SK-N-SH treated with all-trans-retinoic acid at 6 μM for 48 hours (cell line): ENCODE data around the gene PEPD.
"Not testable (repeated sequence)": the region's sequence is repeated elsewhere in the genome, so short reads cannot be mapped to it uniquely, and the experiment has no call there.

Experiments
- ATAC-seq: fragments of 200-7000 bp; cut with Tn5 transposase; 3 replicates; pipeline ENCODE4 v1.9.1; 2020; ENCODE audit warnings: mild to moderate bottlenecking, moderate library complexity
- ARNTL ChIP-seq: fragments of 450-650 bp; formaldehyde crosslinking; IDR thresholded peaks from 2 replicates; pipeline ENCODE4 v1.5.0; 2020; ENCODE audit warnings: low read depth, mild to moderate bottlenecking, moderate library complexity, borderline replicate concordance
- BACH2 ChIP-seq: fragments of 250-450 bp; sonication (Bioruptor Pico); IDR thresholded peaks from 2 replicates; pipeline ENCODE4 v1.9.0; 2021; ENCODE audit warnings: mild to moderate bottlenecking, borderline replicate concordance
- CSDC2 ChIP-seq: fragments of 250-450 bp; sonication (Bioruptor Pico); IDR thresholded peaks from 2 replicates; pipeline ENCODE4 v1.5.0; 2020; ENCODE audit warnings: mild to moderate bottlenecking, moderate library complexity
- CSRNP3 ChIP-seq: fragments of 250-450 bp; sonication (Bioruptor Pico); IDR thresholded peaks from 2 replicates; pipeline ENCODE4 v1.5.1; 2021; ENCODE audit warnings: mild to moderate bottlenecking, moderate library complexity
- ESRRG ChIP-seq: fragments of 250-450 bp; sonication (Bioruptor Pico); IDR thresholded peaks from 2 replicates; pipeline ENCODE4 v1.6.1; 2021; ENCODE audit warnings: mild to moderate bottlenecking
- POU6F1 ChIP-seq: fragments of 250-450 bp; sonication (Bioruptor Pico); IDR thresholded peaks from 2 replicates; pipeline ENCODE4 v1.8.0; 2021; ENCODE audit warnings: low read depth, mild to moderate bottlenecking, moderate library complexity, borderline replicate concordance
- PPARA ChIP-seq: fragments of 250-450 bp; sonication (Bioruptor Pico); IDR thresholded peaks from 2 replicates; pipeline ENCODE4 v1.5.0; 2020; ENCODE audit warnings: mild to moderate bottlenecking, borderline replicate concordance
- RARB ChIP-seq: fragments of 250-450 bp; sonication (Bioruptor Pico); IDR thresholded peaks from 2 replicates; pipeline ENCODE4 v1.8.0; 2021; ENCODE audit warnings: mild to moderate bottlenecking, moderate library complexity
- SNAI2 ChIP-seq: fragments of 250-450 bp; sonication (Bioruptor Pico); IDR thresholded peaks from 2 replicates; pipeline ENCODE4 v1.5.0; 2020; ENCODE audit warnings: mild to moderate bottlenecking, moderate library complexity
- TCF4 ChIP-seq: fragments of 250-450 bp; sonication (Bioruptor Pico); IDR thresholded peaks from 2 replicates; pipeline ENCODE4 v1.8.0; 2021; ENCODE audit warnings: mild to moderate bottlenecking, moderate library complexity, borderline replicate concordance
- TOX ChIP-seq: fragments of 250-450 bp; sonication (Bioruptor Pico); IDR thresholded peaks from 2 replicates; pipeline ENCODE4 v1.8.0; 2021; ENCODE audit warnings: mild to moderate bottlenecking, moderate library complexity, borderline replicate concordance
- ZC3H10 ChIP-seq: fragments of 250-450 bp; sonication (Bioruptor Pico); IDR thresholded peaks from 2 replicates; pipeline ENCODE4 v1.5.1; 2021; ENCODE audit warnings: mild to moderate bottlenecking, moderate library complexity
- ZFP3 ChIP-seq: fragments of 250-450 bp; sonication (Bioruptor Pico); IDR thresholded peaks from 2 replicates; pipeline ENCODE4 v1.5.0; 2020; ENCODE audit warnings: mild to moderate bottlenecking, moderate library complexity
- ZFP30 ChIP-seq: fragments of 450-650 bp; formaldehyde crosslinking; IDR thresholded peaks from 2 replicates; pipeline ENCODE4 v1.5.0; 2022; ENCODE audit warnings: mild to moderate bottlenecking, moderate library complexity
- ZNF565 ChIP-seq: fragments of 450-650 bp; formaldehyde crosslinking; conservative IDR thresholded peaks from 2 replicates; pipeline ENCODE4 v1.5.0; 2020; ENCODE audit warnings: low read depth, mild to moderate bottlenecking, moderate library complexity
- ZNF70 ChIP-seq: fragments of 450-650 bp; formaldehyde crosslinking; IDR thresholded peaks from 2 replicates; pipeline ENCODE4 v1.5.0; 2020; ENCODE audit warnings: mild to moderate bottlenecking, moderate library complexity
- ZNF8 ChIP-seq: fragments of 450-650 bp; formaldehyde crosslinking; IDR thresholded peaks from 2 replicates; pipeline ENCODE4 v1.5.0; 2020; ENCODE audit warnings: mild to moderate bottlenecking, moderate library complexity
- TF ChIP-seq, protein P1 (sequence below): fragments of 250-450 bp; sonication (Bioruptor Pico); IDR thresholded peaks from 2 replicates; pipeline ENCODE4 v1.8.0; 2020; ENCODE audit warnings: mild to moderate bottlenecking, moderate library complexity, borderline replicate concordance
- TF ChIP-seq, protein P2 (sequence below): fragments of 250-450 bp; sonication (Bioruptor Pico); IDR thresholded peaks from 2 replicates; pipeline ENCODE4 v1.5.1; 2020; ENCODE audit warnings: low read depth, mild to moderate bottlenecking, moderate library complexity
- TF ChIP-seq, protein P3 (sequence below): fragments of 250-450 bp; sonication (Bioruptor Pico); IDR thresholded peaks from 2 replicates; pipeline ENCODE4 v1.5.0; 2020; ENCODE audit warnings: mild to moderate bottlenecking, moderate library complexity

PEPD gene

GRCh38 chr19:33492090-33492489 lies 29.5 kb downstream of the PEPD start:
- TF ChIP-seq CSRNP3 (CRISPR knock-in tag), result no peak
- no peak for TF ChIP-seq TOX
- no peak for TF ChIP-seq TCF4
- no peak for TF ChIP-seq POU6F1
- TF ChIP-seq, protein P1, sequence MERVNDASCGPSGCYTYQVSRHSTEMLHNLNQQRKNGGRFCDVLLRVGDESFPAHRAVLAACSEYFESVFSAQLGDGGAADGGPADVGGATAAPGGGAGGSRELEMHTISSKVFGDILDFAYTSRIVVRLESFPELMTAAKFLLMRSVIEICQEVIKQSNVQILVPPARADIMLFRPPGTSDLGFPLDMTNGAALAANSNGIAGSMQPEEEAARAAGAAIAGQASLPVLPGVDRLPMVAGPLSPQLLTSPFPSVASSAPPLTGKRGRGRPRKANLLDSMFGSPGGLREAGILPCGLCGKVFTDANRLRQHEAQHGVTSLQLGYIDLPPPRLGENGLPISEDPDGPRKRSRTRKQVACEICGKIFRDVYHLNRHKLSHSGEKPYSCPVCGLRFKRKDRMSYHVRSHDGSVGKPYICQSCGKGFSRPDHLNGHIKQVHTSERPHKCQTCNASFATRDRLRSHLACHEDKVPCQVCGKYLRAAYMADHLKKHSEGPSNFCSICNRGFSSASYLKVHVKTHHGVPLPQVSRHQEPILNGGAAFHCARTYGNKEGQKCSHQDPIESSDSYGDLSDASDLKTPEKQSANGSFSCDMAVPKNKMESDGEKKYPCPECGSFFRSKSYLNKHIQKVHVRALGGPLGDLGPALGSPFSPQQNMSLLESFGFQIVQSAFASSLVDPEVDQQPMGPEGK (CRISPR knock-in tag), result no peak
- TF ChIP-seq ARNTL (CRISPR knock-in tag), result no peak
- TF ChIP-seq CSDC2 (CRISPR knock-in tag), result no peak
- no peak for TF ChIP-seq ZNF70
- no peak for TF ChIP-seq ZNF8 (CRISPR knock-in tag)
- TF ChIP-seq, protein P2, sequence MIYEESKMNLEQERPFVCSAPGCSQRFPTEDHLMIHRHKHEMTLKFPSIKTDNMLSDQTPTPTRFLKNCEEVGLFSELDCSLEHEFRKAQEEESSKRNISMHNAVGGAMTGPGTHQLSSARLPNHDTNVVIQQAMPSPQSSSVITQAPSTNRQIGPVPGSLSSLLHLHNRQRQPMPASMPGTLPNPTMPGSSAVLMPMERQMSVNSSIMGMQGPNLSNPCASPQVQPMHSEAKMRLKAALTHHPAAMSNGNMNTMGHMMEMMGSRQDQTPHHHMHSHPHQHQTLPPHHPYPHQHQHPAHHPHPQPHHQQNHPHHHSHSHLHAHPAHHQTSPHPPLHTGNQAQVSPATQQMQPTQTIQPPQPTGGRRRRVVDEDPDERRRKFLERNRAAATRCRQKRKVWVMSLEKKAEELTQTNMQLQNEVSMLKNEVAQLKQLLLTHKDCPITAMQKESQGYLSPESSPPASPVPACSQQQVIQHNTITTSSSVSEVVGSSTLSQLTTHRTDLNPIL (CRISPR knock-in tag), result no peak
- no peak for TF ChIP-seq ZFP3 (CRISPR knock-in tag)
- no peak for TF ChIP-seq PPARA
- no peak for TF ChIP-seq ZNF565
- no peak for TF ChIP-seq BACH2 (CRISPR knock-in tag)
- TF ChIP-seq, protein P3, sequence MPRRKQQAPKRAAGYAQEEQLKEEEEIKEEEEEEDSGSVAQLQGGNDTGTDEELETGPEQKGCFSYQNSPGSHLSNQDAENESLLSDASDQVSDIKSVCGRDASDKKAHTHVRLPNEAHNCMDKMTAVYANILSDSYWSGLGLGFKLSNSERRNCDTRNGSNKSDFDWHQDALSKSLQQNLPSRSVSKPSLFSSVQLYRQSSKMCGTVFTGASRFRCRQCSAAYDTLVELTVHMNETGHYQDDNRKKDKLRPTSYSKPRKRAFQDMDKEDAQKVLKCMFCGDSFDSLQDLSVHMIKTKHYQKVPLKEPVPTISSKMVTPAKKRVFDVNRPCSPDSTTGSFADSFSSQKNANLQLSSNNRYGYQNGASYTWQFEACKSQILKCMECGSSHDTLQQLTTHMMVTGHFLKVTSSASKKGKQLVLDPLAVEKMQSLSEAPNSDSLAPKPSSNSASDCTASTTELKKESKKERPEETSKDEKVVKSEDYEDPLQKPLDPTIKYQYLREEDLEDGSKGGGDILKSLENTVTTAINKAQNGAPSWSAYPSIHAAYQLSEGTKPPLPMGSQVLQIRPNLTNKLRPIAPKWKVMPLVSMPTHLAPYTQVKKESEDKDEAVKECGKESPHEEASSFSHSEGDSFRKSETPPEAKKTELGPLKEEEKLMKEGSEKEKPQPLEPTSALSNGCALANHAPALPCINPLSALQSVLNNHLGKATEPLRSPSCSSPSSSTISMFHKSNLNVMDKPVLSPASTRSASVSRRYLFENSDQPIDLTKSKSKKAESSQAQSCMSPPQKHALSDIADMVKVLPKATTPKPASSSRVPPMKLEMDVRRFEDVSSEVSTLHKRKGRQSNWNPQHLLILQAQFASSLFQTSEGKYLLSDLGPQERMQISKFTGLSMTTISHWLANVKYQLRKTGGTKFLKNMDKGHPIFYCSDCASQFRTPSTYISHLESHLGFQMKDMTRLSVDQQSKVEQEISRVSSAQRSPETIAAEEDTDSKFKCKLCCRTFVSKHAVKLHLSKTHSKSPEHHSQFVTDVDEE, result no peak
- no peak for TF ChIP-seq ZFP30
- TF ChIP-seq RARB (CRISPR knock-in tag), result no peak
- TF ChIP-seq, all 23 proteins: peak for 0
- ATAC-seq, result no peak

- not testable (repeated sequence) for ATAC-seq
Measured at GRCh38 chr19:33490596-33490995, 31.0 kb downstream of the PEPD start.

GRCh38 chr19:33490041-33490451 lies 31.5 kb downstream of the PEPD start:
- TF ChIP-seq TCF4 (no peak), CSDC2 (CRISPR knock-in tag) (no peak)
- ATAC-seq, result no peak

DNA sequence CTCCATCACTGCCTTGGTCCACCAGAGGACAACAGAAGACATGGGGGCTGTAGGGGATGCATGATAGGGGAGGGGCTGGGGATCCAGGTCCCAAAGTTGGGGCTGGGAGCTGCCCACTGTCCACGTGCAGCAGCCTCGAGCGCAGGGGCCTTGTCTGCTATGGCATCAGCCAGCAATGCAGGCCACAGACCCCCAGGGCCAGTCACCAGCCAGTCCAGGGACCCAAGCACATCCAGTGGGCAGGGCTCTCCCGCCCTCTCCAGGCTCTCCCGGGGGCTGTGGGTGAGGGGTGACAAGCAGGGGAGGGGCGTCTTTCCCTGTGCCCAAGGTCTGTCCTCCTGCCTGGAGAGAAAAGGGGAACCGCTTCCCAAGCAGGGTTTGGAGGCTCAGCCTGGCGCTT lies 32.8 kb downstream of the PEPD start:
- ATAC-seq, result no peak
- TF ChIP-seq SNAI2, result no peak
- TF ChIP-seq ZC3H10, result no peak
- TF ChIP-seq ESRRG, result no peak
- no peak for TF ChIP-seq PPARA
- TF ChIP-seq, protein P2 (CRISPR knock-in tag), result no peak
- TF ChIP-seq TOX, result no peak
